Fibroblast of peridontal ligament (primary cell): ENCODE measurements around the gene AGTPBP1.
"Not testable (repeated sequence)": the region's sequence is repeated elsewhere in the genome, so short reads cannot be mapped to it uniquely, and the experiment has no call there.

Source experiments
- DNase-seq: peaks from one replicate; pipeline ENCODE4 v3.0.0-alpha.2; 2010; ENCODE audit errors: extremely low read depth

The AGTPBP1 gene

DNA sequence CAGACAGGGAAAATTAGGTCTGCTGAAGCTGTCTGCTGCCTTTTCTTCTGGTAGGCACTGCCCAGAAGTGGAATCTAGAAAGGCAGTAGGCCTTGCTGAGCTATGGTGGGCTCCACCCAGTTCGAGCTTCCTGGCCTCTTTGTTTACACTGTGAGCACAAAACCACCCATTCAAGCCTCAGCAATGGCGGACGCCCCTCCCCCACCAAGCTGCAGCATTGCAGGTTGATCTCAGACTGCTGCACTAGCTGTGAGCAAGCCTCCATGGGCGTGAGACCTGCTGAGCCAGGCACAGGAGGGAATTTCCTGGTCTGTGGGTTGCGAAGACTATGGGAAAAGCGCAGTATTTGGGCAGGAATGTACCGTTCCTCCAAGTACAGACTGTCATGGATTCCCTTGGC lies 18.5 kb downstream of the AGTPBP1 start:
- no peak for DNase-seq

DNA sequence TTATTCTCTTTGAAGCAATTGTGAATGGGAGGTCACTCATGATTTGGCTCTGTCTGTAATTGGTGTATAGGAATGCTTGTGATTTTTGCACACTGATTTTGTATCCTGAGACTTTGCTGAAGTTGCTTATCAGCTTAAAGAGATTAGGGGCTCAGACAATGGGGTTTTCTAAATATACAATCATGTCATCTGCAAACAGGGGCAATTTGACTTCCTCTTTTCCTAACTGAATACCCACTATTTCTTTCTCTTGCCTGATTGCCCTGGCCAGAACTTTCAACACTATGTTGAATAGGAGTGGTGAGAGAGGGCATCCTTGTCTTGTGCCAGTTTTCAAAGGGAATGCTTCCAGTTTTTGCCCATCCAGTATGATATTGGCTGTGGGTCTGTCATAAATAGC lies 22.3 kb downstream of the AGTPBP1 start:
- not testable (repeated sequence) for DNase-seq

- DNase-seq = not testable (repeated sequence)
These were observed 23.9 kb downstream of the AGTPBP1 start for GRCh38 chr9:85717818-85718217.

DNA sequence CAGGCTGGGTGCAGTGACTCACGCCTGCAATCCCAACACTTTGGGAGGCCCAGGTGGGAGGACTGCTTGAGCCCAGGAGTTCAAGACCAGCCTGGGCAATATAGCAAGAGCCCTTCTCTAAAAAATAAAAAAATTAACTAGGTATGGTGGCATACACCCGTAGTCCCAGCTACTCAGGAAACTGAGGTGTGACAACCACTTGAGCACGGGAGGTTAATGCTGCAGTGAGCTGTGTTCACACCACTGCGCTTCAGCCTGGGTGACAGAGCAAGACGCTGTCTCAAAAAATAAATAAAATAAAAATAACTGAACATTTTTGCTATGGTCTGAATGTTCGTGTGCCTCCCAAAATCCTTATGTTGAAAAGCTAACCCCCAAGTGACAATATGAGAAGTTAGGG lies 24.5 kb downstream of the AGTPBP1 start:
- DNase-seq = no peak

DNA sequence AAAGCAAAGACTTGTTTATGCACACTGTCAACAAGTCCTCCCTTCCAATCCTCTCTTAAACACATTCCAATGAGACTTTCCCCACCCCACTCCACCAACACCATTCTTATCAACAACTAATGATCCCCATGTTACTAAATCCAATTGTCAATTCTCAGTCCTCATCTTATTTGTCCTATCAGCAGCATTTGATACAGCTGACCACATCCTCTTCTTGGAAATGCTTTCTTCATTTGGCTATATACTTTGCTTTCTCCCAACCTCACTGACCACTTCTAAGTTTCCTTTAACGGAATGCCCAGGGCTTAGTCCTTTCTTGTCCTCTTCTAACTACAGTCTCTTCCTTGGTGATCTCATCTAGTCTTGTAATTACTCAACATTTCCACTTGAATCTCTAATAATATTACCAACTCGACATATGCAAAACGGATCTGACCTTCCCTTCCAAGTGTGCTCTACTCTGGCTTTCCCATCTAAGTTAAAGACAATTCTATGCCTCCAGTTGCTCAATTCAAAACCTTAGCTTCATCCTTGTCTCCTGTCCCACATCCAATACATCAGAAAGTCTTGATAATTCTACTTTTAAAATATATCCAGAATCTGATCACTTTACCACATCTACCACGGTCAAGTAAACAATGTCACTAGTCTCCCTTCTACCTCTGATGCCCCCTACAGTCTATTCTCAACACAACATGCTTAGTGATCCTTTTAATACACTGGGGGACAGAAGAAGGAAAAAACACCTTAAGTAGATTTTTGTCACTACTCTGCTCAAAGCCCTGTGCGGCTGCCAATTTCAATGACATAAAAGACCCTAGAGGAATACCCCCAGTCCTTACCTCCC lies 25.5 kb downstream of the AGTPBP1 start:
- DNase-seq = no peak

- DNase-seq = no peak
These were observed 26.2 kb downstream of the AGTPBP1 start for GRCh38 chr9:85715587-85715986.

DNA sequence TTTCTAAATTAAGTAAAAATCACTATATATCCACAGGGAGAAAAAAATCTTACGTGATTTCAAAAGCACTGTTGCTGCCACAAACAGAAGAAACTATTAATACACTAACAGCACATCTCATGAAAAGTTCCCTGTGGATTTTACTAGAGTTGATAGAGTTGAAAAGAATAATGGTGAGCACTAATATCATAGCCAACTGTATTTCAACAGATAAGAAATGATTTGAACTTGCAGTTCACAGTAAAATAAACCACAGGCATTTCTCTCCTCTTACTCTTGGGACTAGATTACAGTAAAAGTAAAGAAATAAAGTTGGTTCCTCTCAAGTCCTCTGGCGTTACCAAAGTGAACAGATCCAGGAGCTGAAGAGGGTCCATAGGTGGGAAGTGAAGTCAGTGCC lies 27.9 kb downstream of the AGTPBP1 start:
- peak; percentile 25 for DNase-seq

DNA sequence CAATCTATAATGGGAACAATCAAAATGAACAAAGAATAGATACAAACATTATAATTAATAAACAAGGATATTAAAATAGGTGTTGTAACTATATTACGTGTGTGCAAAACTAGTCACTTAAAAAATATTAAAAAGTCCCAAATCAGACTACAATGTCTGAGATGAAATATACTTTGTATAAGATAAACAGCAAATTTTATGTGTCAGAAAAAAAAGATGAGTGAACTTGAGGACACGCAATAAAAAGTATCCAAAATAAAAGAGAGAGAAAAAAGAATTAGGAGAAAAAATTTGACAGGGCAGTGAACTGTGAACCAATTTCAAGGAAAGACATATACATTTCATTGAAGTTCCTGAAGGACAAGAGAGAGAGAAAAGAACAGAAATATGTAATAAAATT lies 37.0 kb downstream of the AGTPBP1 start:
- DNase-seq = no peak

GRCh38 chr9:85703398-85703797 lies 38.4 kb downstream of the AGTPBP1 start:
- DNase-seq = no peak

GRCh38 chr9:85702726-85703289 lies 38.9 kb downstream of the AGTPBP1 start:
- DNase-seq = no peak

- DNase-seq = no peak
These were observed 39.6 kb downstream of the AGTPBP1 start for GRCh38 chr9:85702191-85702590.

DNA sequence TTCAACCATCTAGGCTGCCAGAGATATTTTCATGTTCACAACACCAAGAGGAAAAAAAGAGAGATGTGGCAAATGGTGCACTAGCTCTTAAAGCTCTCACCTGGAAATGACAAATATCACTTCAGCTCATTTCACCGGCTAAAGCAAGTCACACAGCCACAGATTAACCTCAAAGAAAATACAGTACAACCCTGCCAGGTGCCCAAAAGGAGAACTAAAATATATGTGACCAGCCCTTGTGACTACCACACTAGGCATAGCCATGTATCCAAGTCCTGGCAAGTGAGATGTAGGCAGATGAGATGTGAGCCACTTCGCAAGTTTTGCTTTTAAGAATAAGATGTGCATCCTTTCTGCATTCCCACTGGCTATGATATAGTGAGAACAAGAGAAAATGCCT lies 41.4 kb downstream of the AGTPBP1 start:
- no peak for DNase-seq

- DNase-seq = no peak
These were observed 53.4 kb downstream of the AGTPBP1 start for GRCh38 chr9:85688361-85688760.

- no peak for DNase-seq
These were observed 56.7 kb downstream of the AGTPBP1 start for GRCh38 chr9:85685081-85685480.

GRCh38 chr9:85676790-85677189 lies 65.0 kb downstream of the AGTPBP1 start:
- no peak for DNase-seq

- DNase-seq = no peak
These were observed 74.4 kb downstream of the AGTPBP1 start for GRCh38 chr9:85667374-85667773.

DNA sequence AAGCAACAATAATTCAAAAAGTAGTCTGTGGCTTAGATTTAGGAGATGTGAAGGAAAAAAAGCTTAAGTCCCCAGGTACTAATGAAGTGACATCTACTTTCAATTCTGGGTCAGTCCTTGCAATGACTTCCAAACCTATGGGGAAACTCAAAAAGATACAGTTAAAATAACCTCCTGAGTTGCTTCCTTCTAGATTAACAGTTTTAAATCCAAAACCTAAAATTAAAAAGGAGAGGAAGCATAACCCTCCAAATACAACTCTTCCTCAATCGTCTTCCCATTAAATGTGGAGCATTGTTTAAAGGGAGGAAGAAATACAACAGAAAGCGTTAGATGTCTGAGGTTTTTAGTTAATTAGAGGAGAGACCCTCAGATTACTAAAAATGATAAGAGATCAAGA lies 75.7 kb downstream of the AGTPBP1 start:
- DNase-seq = no peak

DNA sequence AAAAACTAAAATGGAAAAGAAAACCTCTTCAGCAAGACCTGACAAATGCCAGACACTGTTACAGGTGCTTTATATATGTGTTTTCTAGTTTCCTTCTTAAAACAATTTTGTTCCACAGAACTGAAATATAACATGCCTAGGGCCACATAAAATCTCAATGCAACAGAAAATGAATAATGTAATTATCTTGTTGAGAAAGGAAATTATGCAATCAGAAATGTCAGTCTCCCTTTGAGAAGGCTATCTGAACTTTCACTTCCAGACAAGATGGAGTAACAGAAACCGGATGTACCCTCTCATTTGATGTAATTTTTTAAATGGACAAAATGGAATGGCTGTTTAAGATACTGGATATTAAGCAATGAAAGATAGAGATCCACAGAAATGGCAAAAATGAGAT lies 79.2 kb downstream of the AGTPBP1 start:
- no peak for DNase-seq

GRCh38 chr9:85658716-85659115 lies 83.0 kb downstream of the AGTPBP1 start:
- no peak for DNase-seq

- no peak for DNase-seq
These were observed 88.6 kb downstream of the AGTPBP1 start for GRCh38 chr9:85653153-85653552.

DNA sequence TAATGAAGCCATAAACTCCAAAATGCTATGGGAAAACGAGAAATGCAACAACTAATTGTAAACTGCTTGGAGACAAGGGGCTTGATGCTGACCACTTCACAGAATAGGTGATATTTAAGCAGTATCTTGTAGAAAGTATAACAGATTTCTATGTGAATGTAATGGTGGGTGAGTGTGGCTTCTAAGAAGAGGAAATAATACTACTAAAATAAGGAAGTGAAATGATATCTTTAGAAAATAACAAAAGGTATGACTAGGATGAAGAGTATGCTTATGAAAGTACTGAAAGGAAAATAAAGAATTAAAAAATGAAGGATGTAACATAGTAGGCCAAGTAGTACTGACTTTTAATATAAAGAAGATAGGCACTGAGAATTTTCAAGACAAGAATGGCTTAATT lies 94.2 kb downstream of the AGTPBP1 start:
- DNase-seq = no peak

DNA sequence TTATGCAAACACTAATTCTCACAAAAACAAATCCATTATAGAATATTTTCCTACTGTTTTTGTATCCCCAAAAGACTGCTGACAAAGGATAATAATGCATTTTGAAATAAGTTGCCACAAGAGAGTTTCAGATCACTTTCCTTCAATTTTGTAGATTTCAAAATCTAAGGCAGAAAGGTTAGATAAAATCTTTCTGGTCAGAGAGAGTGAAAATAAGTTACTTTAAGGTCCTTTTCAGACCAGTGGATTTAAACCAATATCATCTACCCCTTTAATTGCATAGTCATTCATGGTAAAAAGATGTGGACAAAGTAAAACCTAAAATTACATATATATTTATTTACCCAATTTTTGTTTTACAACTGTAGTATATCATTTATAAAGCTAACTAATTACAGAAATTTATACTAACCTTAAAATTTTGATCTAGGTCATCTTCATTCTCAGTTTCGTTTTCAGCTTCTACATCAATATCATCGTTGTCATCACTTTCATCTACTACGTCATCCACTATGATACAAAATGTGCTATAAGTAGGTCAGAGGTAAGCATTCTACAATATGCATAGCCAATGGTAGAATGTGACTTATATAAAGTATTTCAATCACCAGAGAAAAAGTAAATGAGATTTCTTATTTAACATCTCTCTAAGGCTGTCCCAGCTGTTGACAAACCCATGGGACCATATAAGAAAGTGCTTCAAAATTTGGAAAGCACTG lies 95.7 kb downstream of the AGTPBP1 start:
- DNase-seq = no peak

DNA sequence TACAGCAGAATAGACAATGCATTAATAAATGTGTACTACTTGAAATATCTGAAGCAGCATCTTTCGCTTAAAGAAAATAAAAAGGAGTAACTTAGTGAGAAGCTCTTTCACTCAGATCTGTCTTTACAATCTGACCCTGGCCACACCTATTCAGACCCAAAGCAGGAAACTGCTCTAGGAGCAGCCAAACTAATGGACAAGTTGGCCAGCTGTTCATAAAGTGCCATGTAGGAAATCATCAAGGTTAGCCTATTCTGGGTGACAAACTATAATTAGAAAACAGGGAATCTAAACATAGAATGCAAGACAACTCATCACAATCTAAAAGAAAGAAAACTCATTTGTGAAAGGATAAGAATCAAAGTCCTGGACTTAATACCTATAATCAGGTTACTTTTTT lies 101.3 kb downstream of the AGTPBP1 start:
- no peak for DNase-seq
